ENCODE data around the gene PLIN5. TPM values are rescaled to one million over a fixed set of nuclear protein-coding genes. Genes with fewer than 3 reads are reported as not detected.

Gene PLIN5
- total RNA-seq, 1 experiment from 2014 or later, result 3.9 TPM

DNA sequence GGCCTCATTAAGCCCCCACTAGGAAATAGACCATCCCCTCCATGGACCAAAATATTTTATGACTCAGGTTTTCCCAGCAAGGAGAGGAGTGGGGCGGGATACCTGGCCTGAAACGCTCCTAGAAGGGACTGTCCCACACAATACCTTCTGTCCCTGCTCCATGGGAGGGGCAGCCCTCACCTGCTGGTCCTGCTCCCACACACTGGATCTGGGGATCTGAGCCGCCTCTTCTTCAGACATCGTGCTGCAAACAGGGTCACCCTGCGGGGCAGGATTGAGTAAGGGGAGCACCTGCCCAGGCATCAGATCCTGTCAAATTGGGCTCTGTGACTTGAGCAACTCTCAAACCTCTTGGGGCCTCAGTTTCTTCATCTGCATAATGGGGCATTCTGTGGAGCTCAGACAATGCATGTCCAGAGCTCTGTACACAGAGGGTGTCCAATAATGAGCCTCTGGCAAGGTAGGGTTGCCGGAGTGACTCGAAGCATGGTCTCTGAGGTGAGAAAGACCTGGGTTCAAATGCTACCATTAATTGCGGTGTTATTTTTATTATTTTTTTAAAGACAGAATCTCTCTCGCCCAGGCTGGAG, 1.1 kb downstream of the PLIN5 start:
- Histone ChIP-seq H3K9me3 (ENCODE audit: control insufficient read depth, low read depth, low read length) (no peaks in the 10 kb centered on the region), H2BK15ac (ENCODE audit: low read depth, low read length) (no peak overlapping the region), H2AK5ac (ENCODE audit: insufficient read length, low read length) (no peak overlapping the region), H3K9ac (ENCODE audit: extremely low read depth, insufficient read length, low read length) (no peak overlapping the region), H2BK5ac (ENCODE audit: insufficient read length, low read length) (no peak overlapping the region), H3K4me2 (ENCODE audit: insufficient read depth, insufficient read length, low read length) (no peak overlapping the region), H3K18ac (ENCODE audit: insufficient read length, low read depth, low read length) (no peak overlapping the region), H4K8ac (replicated peaks; ENCODE audit: insufficient read length, low read depth, low read length) (no peak overlapping the region), H4K20me1 (ENCODE audit: control insufficient read depth, insufficient read depth, insufficient read length) (no peaks in the 10 kb centered on the region), H2BK12ac (ENCODE audit: insufficient read length, low read depth, low read length) (no peak overlapping the region), H3K4me1 (ENCODE audit: insufficient read depth, low read length) (no peaks in the 10 kb centered on the region), H3T11ph (ENCODE audit: low read length) (no peak overlapping the region), H4K91ac (ENCODE audit: insufficient read length, low read depth, low read length) (no peak overlapping the region), H3K56ac (ENCODE audit: insufficient read length, low read depth, low read length) (no peak overlapping the region), H3K27ac (ENCODE audit: insufficient read length, low read depth, low read length) (no peak overlapping the region), H2BK20ac (ENCODE audit: low read depth, low read length, poor library complexity, severe bottlenecking) (no peak overlapping the region), H3K79me2 (ENCODE audit: insufficient read depth, low read length) (no peaks in the 10 kb centered on the region), H3K27me3 (ENCODE audit: insufficient read depth, low read length) (no peaks in the 10 kb centered on the region; the same call in 1 of the 2 replicates), H3K79me1 (ENCODE audit: insufficient read depth, low read depth, low read length, poor library complexity, severe bottlenecking) (no peaks in the 10 kb centered on the region), H3K4ac (ENCODE audit: low read depth, low read length) (no peak overlapping the region), H2AFZ (ENCODE audit: low read length) (no peak overlapping the region), H4K5ac (ENCODE audit: insufficient read length, low read depth, low read length) (no peak overlapping the region), H3K23ac (ENCODE audit: insufficient read length, low read depth, low read length) (no peak overlapping the region), H3K14ac (ENCODE audit: insufficient read depth, low read length) (no peak overlapping the region), H3K23me2 (ENCODE audit: insufficient read length, low read depth, low read length, poor library complexity, severe bottlenecking) (peaks cover 3% of the 10 kb centered on the region), H2BK120ac (ENCODE audit: low read depth, low read length, poor library complexity, severe bottlenecking) (no peak overlapping the region)
- Mint-ChIP-seq H3K27me3 (ENCODE audit: low read depth) (peaks cover 71% of the 10 kb centered on the region), H3K4me1 (peaks cover 0 to 6% of the 10 kb centered on the region in 2 experiments; a peak in 2 of 4 replicates), H3K9me3 (no peaks in the 10 kb centered on the region), H3K27ac (no peak overlapping the region), H3K4me3 (no peak overlapping the region), H3K36me3 (ENCODE audit: insufficient read depth in 1 of 3, low read depth in 3 of 3) (no peaks in the 10 kb centered on the region)
- TF ChIP-seq CTCF (conservative IDR thresholded peaks at IDR 0.05), result no peak
- WGBS (ENCODE audit: extremely low coverage, insufficient read length, low lambda C conversion rate), result no CpG with 5 or more reads among the region's 9 CpGs
- no peak for DNase-seq
